A673 (cell line): Measurements from ENCODE around the gene WDR20. TPM values are rescaled to one million over a fixed set of nuclear protein-coding genes. Genes with fewer than 3 reads are reported as not detected.
"Not testable (repeated sequence)": the region's sequence is repeated elsewhere in the genome, so short reads cannot be mapped to it uniquely, and the experiment has no call there.

Source experiments
- BruUV-seq: library from RNA; stranded (reverse); fragments of 400-500 nt; replicated peaks from 2 replicates; lab custom pipeline; 2021; lab: Mats Ljungman, UMichigan
- CTCF ChIA-PET: fragments of 300-600 bp; sonication (Branson Sonifier 250); formaldehyde crosslinking; loops from one replicate; lab custom pipeline; 2022; ENCODE audit warnings: antibody characterized with exemption; lab: Charles Lee
- POLR2A ChIA-PET: fragments of 300-600 bp; sonication (Branson Sonifier 250); formaldehyde crosslinking; loops from one replicate; lab custom pipeline; 2022; ENCODE audit warnings: antibody characterized with exemption; ENCODE audit not compliant: low non-redundant PET; lab: Charles Lee
- DNase-seq: peaks from one replicate; pipeline ENCODE4 v3.0.0-alpha.2; 2015; ENCODE audit warnings: low spot score
- H3K27ac ChIP-seq: fragments of 200-600 bp; sonication (generic); 2 replicates; pipeline ENCODE4 v1.5.1; 2016; ENCODE audit warnings: mixed run types, low read depth, mild to moderate bottlenecking, mixed read lengths, antibody characterized with exemption, low read length; ENCODE audit not compliant: poor library complexity, severe bottlenecking
- H3K27me3 ChIP-seq: fragments of 200-600 bp; sonication (generic); replicated peaks from 2 replicates; pipeline ENCODE4 v1.6.1; 2017; ENCODE audit warnings: mixed run types, low read depth, mild to moderate bottlenecking, mixed read lengths, antibody characterized with exemption, low read length; ENCODE audit not compliant: insufficient read depth, poor library complexity
- H3K36me3 ChIP-seq: fragments of 200-600 bp; sonication (generic); 2 replicates; pipeline ENCODE4 v1.6.1; 2016; ENCODE audit warnings: mixed run types, mild to moderate bottlenecking, mixed read lengths, antibody characterized with exemption, low read length; ENCODE audit not compliant: insufficient read depth, poor library complexity, severe bottlenecking
- H3K4me1 ChIP-seq: fragments of 200-600 bp; sonication (generic); 2 replicates; pipeline ENCODE4 v1.6.1; 2017; ENCODE audit warnings: mixed run types, mild to moderate bottlenecking, mixed read lengths, antibody characterized with exemption, low read length; ENCODE audit not compliant: insufficient read depth, poor library complexity, severe bottlenecking
- H3K4me3 ChIP-seq: fragments of 200-600 bp; sonication (generic); 2 replicates; pipeline ENCODE4 v1.5.1; 2016; ENCODE audit warnings: low read depth, mixed run types, mild to moderate bottlenecking, mixed read lengths, low read length; ENCODE audit not compliant: poor library complexity, severe bottlenecking
- H3K9me3 ChIP-seq: fragments of 200-600 bp; sonication (generic); 2 replicates; pipeline ENCODE4 v1.6.1; 2016; ENCODE audit warnings: mixed run types, low read depth, mild to moderate bottlenecking, mixed read lengths, antibody characterized with exemption, low read length; ENCODE audit not compliant: poor library complexity, severe bottlenecking
- CTCF ChIP-seq: fragments of 300-800, 200-600 bp; sonication (generic); conservative IDR thresholded peaks from 2 replicates; pipeline ENCODE4 v1.5.1; 2017; ENCODE audit warnings: low read depth, mild to moderate bottlenecking, antibody characterized with exemption, low read length, moderate library complexity, mixed read lengths
- EZH2 ChIP-seq: fragments of 200-600 bp; sonication (generic); IDR thresholded peaks from 2 replicates; pipeline ENCODE4 v1.6.1; 2017; ENCODE audit warnings: borderline replicate concordance, low read depth, mild to moderate bottlenecking, mixed read lengths, antibody characterized with exemption, low read length; ENCODE audit not compliant: poor library complexity, severe bottlenecking
- intact Hi-C: fragments of 100-400 bp; cut with micrococcal nuclease; formaldehyde crosslinking; loops from one replicate; pipeline ENCODE4 v1.10.0; 2022; ENCODE audit not compliant: unreplicated experiment
- total RNA-seq: library from RNA; stranded (reverse); gene quantifications from 2 replicates; pipeline ENCODE4 v1.2.3, GENCODE V29; 2021

The WDR20 gene
- total RNA-seq, 1 experiment from 2014 or later: 28.3 TPM

GRCh38 chr14:102126807-102127455, 12.8 kb upstream of the WDR20 start:
- Histone ChIP-seq H3K27me3 (no peaks in the 10 kb centered on the region), H3K27ac (no peak overlapping the region), H3K9me3 (no peaks in the 10 kb centered on the region), H3K36me3 (no peaks in the 10 kb centered on the region), H3K4me1 (peaks cover under 1% of the 10 kb centered on the region), H3K4me3 (no peak overlapping the region)
- intact Hi-C loops: no loop called here
- POLR2A ChIA-PET: interaction anchor here (0.6 kb wide), 1 partner anchor 364 kb away, joined by 4 read pairs; no protein-coding TSS in a partner anchor
- no TSS peak for BruUV-seq
- TF ChIP-seq EZH2 (no peak), CTCF (no peak)
- CTCF ChIA-PET: interaction anchor here (0.6 kb wide), 1 partner anchor 1160 kb away, joined by 3 read pairs; no protein-coding TSS in a partner anchor
- DNase-seq: no peak

GRCh38 chr14:102131741-102132140, 8.0 kb upstream of the WDR20 start:
- no peaks in the 10 kb centered on the region for H3K9me3 ChIP-seq
- TF ChIP-seq CTCF (no peak), EZH2 (no peak)
- no peaks in the 10 kb centered on the region for H3K27me3 ChIP-seq
- no peaks in the 10 kb centered on the region for H3K36me3 ChIP-seq
- intact Hi-C loops: no loop called here
- no peak overlapping the region for H3K4me3 ChIP-seq
- no peak for DNase-seq
- BruUV-seq: no TSS peak
- ChIA-PET POLR2A (no interaction called here), CTCF (no interaction called here)
- no peaks in the 10 kb centered on the region for H3K4me1 ChIP-seq
- H3K27ac ChIP-seq: no peak overlapping the region

- H3K9me3 ChIP-seq, H3K36me3 ChIP-seq, H3K4me1 ChIP-seq, BruUV-seq, H3K27ac ChIP-seq, POLR2A ChIA-PET, H3K4me3 ChIP-seq, H3K27me3 ChIP-seq, intact Hi-C loops, DNase-seq: not testable (repeated sequence)
- CTCF ChIA-PET: interaction anchor here (0.7 kb wide), 1 partner anchor 71 kb away, joined by 4 read pairs; no protein-coding TSS in a partner anchor
These were observed 5.7 kb upstream of the WDR20 start for GRCh38 chr14:102134021-102134420.

GRCh38 chr14:102134719-102135118, 5.0 kb upstream of the WDR20 start:
- H3K4me3 ChIP-seq, DNase-seq, H3K27ac ChIP-seq, H3K9me3 ChIP-seq, H3K4me1 ChIP-seq, intact Hi-C loops, H3K36me3 ChIP-seq, POLR2A ChIA-PET, CTCF ChIA-PET, H3K27me3 ChIP-seq, BruUV-seq: not testable (repeated sequence)

GRCh38 chr14:102135456-102135855, 4.2 kb upstream of the WDR20 start:
- POLR2A ChIA-PET, intact Hi-C loops, H3K4me1 ChIP-seq, H3K27me3 ChIP-seq, H3K27ac ChIP-seq, H3K36me3 ChIP-seq, H3K9me3 ChIP-seq, CTCF ChIA-PET, H3K4me3 ChIP-seq, BruUV-seq, DNase-seq: not testable (repeated sequence)
